Stimulated activated CD8-positive, alpha-beta memory T cell treated with anti-CD3 and anti-CD28 coated beads, Interleukin-4, amount 100 ng/mL, for 1 hour (primary cell): ENCODE measurements around the gene HPS4.

Experiments used
- DNase-seq, 2 donors: peaks; one replicate each; pipeline ENCODE4 v3.0.0-alpha.2; 2020; ENCODE audit warnings: low read depth in 2 of 2, low spot score in 1 of 2

The HPS4 gene

GRCh38 chr22:26499188-26499703 lies 15.7 kb upstream of the HPS4 start:
- DNase-seq = no peak

GRCh38 chr22:26496456-26496855 lies 12.9 kb upstream of the HPS4 start:
- DNase-seq = no peak

GRCh38 chr22:26494506-26494905 lies 10.9 kb upstream of the HPS4 start:
- no peak for DNase-seq

- DNase-seq = no peak
Observed at GRCh38 chr22:26492220-26492619, 8.6 kb upstream of the HPS4 start.

- no peak for DNase-seq
Observed at GRCh38 chr22:26489447-26490036, 6.0 kb upstream of the HPS4 start.

GRCh38 chr22:26487996-26488395 lies 4.4 kb upstream of the HPS4 start:
- no peak for DNase-seq

- no peak for DNase-seq
Observed at GRCh38 chr22:26486394-26486793, 2.8 kb upstream of the HPS4 start.

GRCh38 chr22:26485806-26486390 lies 2.3 kb upstream of the HPS4 start:
- DNase-seq = no peak

- no peak for DNase-seq
Observed at GRCh38 chr22:26485013-26485412, 1.4 kb upstream of the HPS4 start.

GRCh38 chr22:26484360-26484706 lies 750 bp upstream of the HPS4 start:
- no peak for DNase-seq

- DNase-seq = no peak
Observed at GRCh38 chr22:26483043-26483438, 542 bp downstream of the HPS4 start.

GRCh38 chr22:26482161-26482560 lies 1.4 kb downstream of the HPS4 start:
- no peak for DNase-seq

- no peak for DNase-seq
Observed at GRCh38 chr22:26481694-26482093, 1.9 kb downstream of the HPS4 start.

- DNase-seq = no peak
Observed at GRCh38 chr22:26481112-26481693, 2.4 kb downstream of the HPS4 start.

GRCh38 chr22:26480611-26480932 lies 3.0 kb downstream of the HPS4 start:
- no peak for DNase-seq

- DNase-seq = no peak
Observed at GRCh38 chr22:26479792-26480610, 3.6 kb downstream of the HPS4 start.

- DNase-seq = no peak
Observed at GRCh38 chr22:26479043-26479791, 4.4 kb downstream of the HPS4 start.

- no peak for DNase-seq
Observed at GRCh38 chr22:26477341-26477731, 6.2 kb downstream of the HPS4 start.

- DNase-seq = no peak
Observed at GRCh38 chr22:26476705-26477340, 6.8 kb downstream of the HPS4 start.

- no peak for DNase-seq
Observed at GRCh38 chr22:26474682-26475081, 8.9 kb downstream of the HPS4 start.

GRCh38 chr22:26471522-26471921 lies 12.1 kb downstream of the HPS4 start:
- DNase-seq = no peak
